Ectodermal cell (in vitro differentiated cells): ENCODE measurements around the gene VWA7. TPM values are rescaled to one million over a fixed set of nuclear protein-coding genes. Genes with fewer than 3 reads are reported as not detected.
"Not testable (repeated sequence)": the region's sequence is repeated elsewhere in the genome, so short reads cannot be mapped to it uniquely, and the experiment has no call there.

Experiments
- H3K27ac ChIP-seq: 2 replicates; pipeline ENCODE4 v1.7.0; 2013; ENCODE audit warnings: mild to moderate bottlenecking, low read depth, low read length; ENCODE audit not compliant: insufficient read depth, poor library complexity, severe bottlenecking
- H3K27me3 ChIP-seq: 2 replicates; pipeline ENCODE4 v1.7.0; 2013; ENCODE audit warnings: mild to moderate bottlenecking, low read length; ENCODE audit not compliant: insufficient read depth, control insufficient read depth, poor library complexity, severe bottlenecking
- H3K36me3 ChIP-seq: one replicate; pipeline ENCODE4 v1.7.0; 2013; ENCODE audit warnings: low read length; ENCODE audit not compliant: control insufficient read depth, insufficient read depth
- H3K4me1 ChIP-seq: one replicate; pipeline ENCODE4 v1.7.0; 2013; ENCODE audit warnings: low read length; ENCODE audit not compliant: control insufficient read depth, insufficient read depth
- H3K4me3 ChIP-seq: 2 replicates; pipeline ENCODE4 v1.7.0; 2013; ENCODE audit warnings: low read depth, low read length, control low read depth; ENCODE audit not compliant: insufficient read depth
- H3K9me3 ChIP-seq: 2 replicates; pipeline ENCODE4 v1.7.0; 2013; ENCODE audit warnings: mild to moderate bottlenecking, low read length, moderate library complexity; ENCODE audit not compliant: control insufficient read depth
- WGBS, 2 experiments: methylation state at CpG; one replicate each; pipeline ENCODE4 v1.1.7; 2013; ENCODE audit warnings: missing lambda C conversion rate in 2 of 2; 5-methylcytosine and 5-hydroxymethylcytosine counted together
- polyA plus RNA-seq, 4 experiments: library from polyadenylated mRNA; stranded (reverse); fragments of 50-300 nt; gene quantifications; one replicate each; pipeline ENCODE4 v1.2.3, GENCODE V29; 2013

The VWA7 gene
- 0.63 TPM for polyA plus RNA-seq (2013, experiment 1 of 4)
- polyA plus RNA-seq (2013, experiment 2 of 4) = 1.5 TPM
- 0.37 TPM for polyA plus RNA-seq (2013, experiment 3 of 4)
- polyA plus RNA-seq (2013, experiment 4 of 4) = 0.97 TPM

- Histone ChIP-seq H3K4me3 (no peak within 1 kb of the TSS), H3K4me1 (peaks cover 6% of the 10 kb centered on the region), H3K27ac (peak within 1 kb of the TSS; percentile 23), H3K27me3 (no peaks in the 10 kb centered on the region), H3K36me3 (peaks cover 23% of the 10 kb centered on the region), H3K9me3 (no peaks in the 10 kb centered on the region)
- WGBS, 2 experiments = 64 to 68% methylated on average over 15 of the region's 15 CpGs
Observed at GRCh38 chr6:31776989-31777666, at the start of gene VWA7. Gene VWA7, minus strand, starts transcription at chr6:31777328. Its CDS starts 549 bp downstream, at chr6:31776779.

- peak overlapping the region; percentile 45 for H3K27ac ChIP-seq
- H3K9me3 ChIP-seq = no peaks in the 10 kb centered on the region
- 5 to 9% methylated on average over 13 of the region's 13 CpGs for WGBS, 2 experiments
- H3K4me3 ChIP-seq = peak overlapping the region; percentile 37
- peaks cover 4% of the 10 kb centered on the region for H3K4me1 ChIP-seq
- no peaks in the 10 kb centered on the region for H3K36me3 ChIP-seq
- H3K27me3 ChIP-seq = no peaks in the 10 kb centered on the region
Observed at GRCh38 chr6:31826793-31827285, 49.7 kb upstream of the VWA7 start.

- H3K27ac ChIP-seq = no peak overlapping the region
- 58 to 69% methylated on average over 2 to 4 of the region's 4 CpGs for WGBS, 2 experiments
- H3K9me3 ChIP-seq = no peaks in the 10 kb centered on the region
- no peaks in the 10 kb centered on the region for H3K27me3 ChIP-seq
- peaks cover 4% of the 10 kb centered on the region for H3K4me1 ChIP-seq
- no peaks in the 10 kb centered on the region for H3K36me3 ChIP-seq
- H3K4me3 ChIP-seq = no peak overlapping the region
Observed at GRCh38 chr6:31825553-31825952, 48.4 kb upstream of the VWA7 start.

- H3K27me3 ChIP-seq, H3K27ac ChIP-seq, H3K36me3 ChIP-seq, H3K9me3 ChIP-seq, H3K4me3 ChIP-seq, H3K4me1 ChIP-seq: not testable (repeated sequence)
- WGBS, 2 experiments = 90 to 94% methylated on average over 6 to 9 of the region's 9 CpGs
Observed at GRCh38 chr6:31823592-31824196, 46.6 kb upstream of the VWA7 start.

- peaks cover 4% of the 10 kb centered on the region for H3K4me1 ChIP-seq
- 7 to 8% methylated on average over 21 to 23 of the region's 25 CpGs for WGBS, 2 experiments
- peak overlapping the region; percentile 44 for H3K4me3 ChIP-seq
- no peaks in the 10 kb centered on the region for H3K27me3 ChIP-seq
- no peaks in the 10 kb centered on the region for H3K9me3 ChIP-seq
- H3K36me3 ChIP-seq = no peaks in the 10 kb centered on the region
- H3K27ac ChIP-seq = peak overlapping the region; percentile 78
Observed at GRCh38 chr6:31822036-31822821, 45.1 kb upstream of the VWA7 start.

- Histone ChIP-seq H3K36me3 (no peaks in the 10 kb centered on the region), H3K4me1 (no peaks in the 10 kb centered on the region), H3K9me3 (no peaks in the 10 kb centered on the region), H3K4me3 (peak overlapping the region; percentile 44), H3K27ac (no peak overlapping the region), H3K27me3 (no peaks in the 10 kb centered on the region)
- WGBS, 2 experiments = 11 to 13% methylated on average over 39 of the region's 39 CpGs
Observed at GRCh38 chr6:31821301-31822035, 44.3 kb upstream of the VWA7 start.

GRCh38 chr6:31820399-31820798, 43.3 kb upstream of the VWA7 start:
- H3K27ac ChIP-seq, H3K4me1 ChIP-seq, H3K4me3 ChIP-seq, H3K27me3 ChIP-seq, H3K9me3 ChIP-seq, H3K36me3 ChIP-seq: not testable (repeated sequence)
- WGBS, 2 experiments = 91 to 94% methylated on average over 10 of the region's 10 CpGs

GRCh38 chr6:31819871-31820299, 42.8 kb upstream of the VWA7 start:
- no peaks in the 10 kb centered on the region for H3K36me3 ChIP-seq
- no peaks in the 10 kb centered on the region for H3K9me3 ChIP-seq
- no peaks in the 10 kb centered on the region for H3K27me3 ChIP-seq
- H3K27ac ChIP-seq = no peak overlapping the region
- H3K4me3 ChIP-seq = no peak overlapping the region
- no peaks in the 10 kb centered on the region for H3K4me1 ChIP-seq

GRCh38 chr6:31817929-31818511, 40.9 kb upstream of the VWA7 start:
- H3K4me3 ChIP-seq, H3K4me1 ChIP-seq, H3K9me3 ChIP-seq, H3K36me3 ChIP-seq, H3K27me3 ChIP-seq, H3K27ac ChIP-seq: not testable (repeated sequence)
- 91 to 97% methylated on average over 7 to 8 of the region's 8 CpGs for WGBS, 2 experiments
